ENCODE data around the gene FMO5. TPM values are rescaled to one million over a fixed set of nuclear protein-coding genes. Genes with fewer than 3 reads are reported as not detected.

The FMO5 gene
- total RNA-seq = 8.5 TPM
- long read RNA-seq, transcript FMO5-201 (9 exons, 2,632 nt) = major isoform, 5 of 15 reads
- long read RNA-seq, partial matches to known transcripts = 0 of 15 reads
- long read RNA-seq, other reads (novel, unspliced or antisense) = 7 of 15 reads

- ATAC-seq (ENCODE audit: poor library complexity) (peak; percentile 93), DNase-seq (peak; percentile 82)
- intact Hi-C loops (cut with DNase I) = no loop called here
These were observed at the start of gene FMO5 for GRCh38 chr1:147225193-147225730. Gene FMO5 (minus strand): TSS chr1:147225339. CDS start chr1:147225029, 310 bp downstream.

GRCh38 chr1:147273409-147274336 is 48.5 kb upstream of the FMO5 start:
- ATAC-seq (ENCODE audit: poor library complexity) = peak; percentile 88
- DNase-seq = no peak

GRCh38 chr1:147272042-147272441 is 46.9 kb upstream of the FMO5 start:
- intact Hi-C loops (cut with DNase I) = loop anchor here (10.0 kb wide), 1 partner anchor 373 kb away; no protein-coding TSS in a partner anchor
- no peak for ATAC-seq (ENCODE audit: poor library complexity)
- DNase-seq = no peak

More at GRCh38 chr1:147273409-147274336, 48.5 kb upstream of the FMO5 start:
- intact Hi-C loops (cut with DNase I) = loop anchor here (10.0 kb wide), 1 partner anchor 371 kb away; no protein-coding TSS in a partner anchor

- DNase-seq (no peak), ATAC-seq (ENCODE audit: poor library complexity) (no peak)
- intact Hi-C loops (cut with DNase I) = loop anchor here (10.0 kb wide), 1 partner anchor 374 kb away; no protein-coding TSS in a partner anchor
These were observed 45.6 kb upstream of the FMO5 start for GRCh38 chr1:147270721-147271120.

GRCh38 chr1:147267711-147268110 is 42.6 kb upstream of the FMO5 start:
- no peak for ATAC-seq (ENCODE audit: poor library complexity)
- DNase-seq = no peak
- intact Hi-C loops (cut with DNase I) = no loop called here

GRCh38 chr1:147266381-147266780 is 41.2 kb upstream of the FMO5 start:
- ATAC-seq (ENCODE audit: poor library complexity) = no peak
- intact Hi-C loops (cut with DNase I) = no loop called here
- DNase-seq = no peak

GRCh38 chr1:147264158-147264768 is 39.1 kb upstream of the FMO5 start:
- no peak for ATAC-seq (ENCODE audit: poor library complexity)
- DNase-seq = no peak
- intact Hi-C loops (cut with DNase I) = no loop called here

- intact Hi-C loops (cut with DNase I) = no loop called here
- no peak for ATAC-seq (ENCODE audit: poor library complexity)
- DNase-seq = no peak
These were observed 35.8 kb upstream of the FMO5 start for GRCh38 chr1:147260956-147261355.

GRCh38 chr1:147252540-147252939 is 27.4 kb upstream of the FMO5 start:
- ATAC-seq (ENCODE audit: poor library complexity) (no peak), DNase-seq (no peak)
- intact Hi-C loops (cut with DNase I) = no loop called here

- DNase-seq (no peak), ATAC-seq (ENCODE audit: poor library complexity) (no peak)
- intact Hi-C loops (cut with DNase I) = no loop called here
These were observed 22.6 kb upstream of the FMO5 start for GRCh38 chr1:147247656-147248238.

GRCh38 chr1:147246910-147247655 is 21.9 kb upstream of the FMO5 start:
- no peak for ATAC-seq (ENCODE audit: poor library complexity)

GRCh38 chr1:147246044-147246690 is 21.0 kb upstream of the FMO5 start:
- intact Hi-C loops (cut with DNase I) = no loop called here
- ATAC-seq (ENCODE audit: poor library complexity) = no peak
- DNase-seq = no peak

More at GRCh38 chr1:147246910-147247655, 21.9 kb upstream of the FMO5 start:
- no peak for DNase-seq
- intact Hi-C loops (cut with DNase I) = no loop called here

- intact Hi-C loops (cut with DNase I) = no loop called here
- DNase-seq (no peak), ATAC-seq (ENCODE audit: poor library complexity) (no peak)
These were observed 20.5 kb upstream of the FMO5 start for GRCh38 chr1:147245586-147246021.

GRCh38 chr1:147245129-147245528 is 20.0 kb upstream of the FMO5 start:
- intact Hi-C loops (cut with DNase I) = no loop called here
- ATAC-seq (ENCODE audit: poor library complexity) (no peak), DNase-seq (no peak)

GRCh38 chr1:147243841-147244240 is 18.7 kb upstream of the FMO5 start:
- no peak for ATAC-seq (ENCODE audit: poor library complexity)
- no peak for DNase-seq
- intact Hi-C loops (cut with DNase I) = no loop called here

- ATAC-seq (ENCODE audit: poor library complexity) = peak; percentile 27
- intact Hi-C loops (cut with DNase I) = no loop called here
These were observed 18.1 kb upstream of the FMO5 start for GRCh38 chr1:147243228-147243685.

GRCh38 chr1:147242449-147243227 is 17.5 kb upstream of the FMO5 start, which contains the start of gene CHD1L:
Gene CHD1L (plus strand): TSS chr1:147242684. CDS start chr1:147242704, 20 bp downstream.
- intact Hi-C loops (cut with DNase I) = loop anchor here (1.0 kb wide), 1 partner anchor 70 kb away; the partner anchor contains the start of gene PRKAB2
- DNase-seq (peak; percentile 99), ATAC-seq (ENCODE audit: poor library complexity) (peak; percentile 98)

More at GRCh38 chr1:147243228-147243685, 18.1 kb upstream of the FMO5 start:
- DNase-seq = peak; percentile 56

Measured in Right ventricle myocardium superior (tissue), 1 donor.